ENCODE measurements around the gene XRCC4.

Gene XRCC4

DNA sequence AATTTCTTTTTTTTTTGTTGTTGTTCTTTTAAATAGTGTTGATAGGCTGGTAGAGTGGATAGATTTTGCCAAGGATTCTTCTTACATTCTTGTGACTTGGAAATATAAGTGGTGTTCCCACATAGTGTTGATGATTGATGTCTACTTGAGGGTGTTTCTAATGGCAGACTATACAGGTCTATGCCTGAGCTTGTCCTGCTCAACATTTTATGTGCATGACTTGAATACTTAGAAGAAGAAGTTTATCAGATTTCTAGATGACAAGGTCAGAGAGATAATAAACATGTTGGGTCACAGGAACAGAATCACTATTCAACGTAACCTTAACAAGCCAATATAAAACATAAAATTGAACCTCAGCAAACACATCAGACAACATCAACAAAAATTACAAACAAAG is 24.2 kb downstream of the XRCC4 start (continued):
- TF ChIP-seq, protein P1, sequence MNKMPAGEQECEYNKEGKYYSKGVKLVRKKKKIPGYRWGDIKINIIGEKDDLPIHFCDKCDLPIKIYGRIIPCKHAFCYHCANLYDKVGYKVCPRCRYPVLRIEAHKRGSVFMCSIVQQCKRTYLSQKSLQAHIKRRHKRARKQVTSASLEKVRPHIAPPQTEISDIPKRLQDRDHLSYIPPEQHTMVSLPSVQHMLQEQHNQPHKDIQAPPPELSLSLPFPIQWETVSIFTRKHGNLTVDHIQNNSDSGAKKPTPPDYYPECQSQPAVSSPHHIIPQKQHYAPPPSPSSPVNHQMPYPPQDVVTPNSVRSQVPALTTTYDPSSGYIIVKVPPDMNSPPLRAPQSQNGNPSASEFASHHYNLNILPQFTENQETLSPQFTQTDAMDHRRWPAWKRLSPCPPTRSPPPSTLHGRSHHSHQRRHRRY (tag by site-specific recombination; IDR thresholded peaks at IDR 0.05), result no peak
- TF ChIP-seq GFI1B (tag by site-specific recombination; IDR thresholded peaks at IDR 0.05) (no peak), TRIM28 (IDR thresholded peaks at IDR 0.05; ENCODE audit: borderline replicate concordance, low read length) (0 out of 2 replicates have a peak, but pooled peaks have one; percentile 33), GLI4 (tag by site-specific recombination; IDR thresholded peaks at IDR 0.05) (no peak), ZNF266 (tag by site-specific recombination; IDR thresholded peaks at IDR 0.05; ENCODE audit: low read depth) (no peak), ZNF521 (tag by site-specific recombination; IDR thresholded peaks at IDR 0.05) (no peak), MEIS1 (CRISPR knock-in tag; IDR thresholded peaks at IDR 0.05; ENCODE audit: borderline replicate concordance) (no peak), KLF7 (tag by site-specific recombination; IDR thresholded peaks at IDR 0.05; ENCODE audit: borderline replicate concordance) (no peak), ZNF544 (tag by site-specific recombination; IDR thresholded peaks at IDR 0.05) (no peak), ZNF404 (tag by site-specific recombination; IDR thresholded peaks at IDR 0.05) (no peak), ZNF214 (tag by site-specific recombination; IDR thresholded peaks at IDR 0.05; ENCODE audit: borderline replicate concordance) (no peak), YY1 (tag by site-specific recombination; IDR thresholded peaks at IDR 0.05) (no peak), EGR2 (tag by site-specific recombination; IDR thresholded peaks at IDR 0.05; ENCODE audit: low read depth) (no peak), ZNF157 (tag by site-specific recombination; IDR thresholded peaks at IDR 0.05) (no peak), ZNF132 (tag by site-specific recombination; IDR thresholded peaks at IDR 0.05; ENCODE audit: borderline replicate concordance) (no peak), OSR2 (tag by site-specific recombination; IDR thresholded peaks at IDR 0.05) (no peak), ZIC2 (tag by site-specific recombination; IDR thresholded peaks at IDR 0.05) (no peak), ZNF654 (tag by site-specific recombination; IDR thresholded peaks at IDR 0.05; ENCODE audit: low read depth) (no peak), ZNF23 (tag by site-specific recombination; IDR thresholded peaks at IDR 0.05; ENCODE audit: borderline replicate concordance) (no peak)
- TF ChIP-seq, protein P2, sequence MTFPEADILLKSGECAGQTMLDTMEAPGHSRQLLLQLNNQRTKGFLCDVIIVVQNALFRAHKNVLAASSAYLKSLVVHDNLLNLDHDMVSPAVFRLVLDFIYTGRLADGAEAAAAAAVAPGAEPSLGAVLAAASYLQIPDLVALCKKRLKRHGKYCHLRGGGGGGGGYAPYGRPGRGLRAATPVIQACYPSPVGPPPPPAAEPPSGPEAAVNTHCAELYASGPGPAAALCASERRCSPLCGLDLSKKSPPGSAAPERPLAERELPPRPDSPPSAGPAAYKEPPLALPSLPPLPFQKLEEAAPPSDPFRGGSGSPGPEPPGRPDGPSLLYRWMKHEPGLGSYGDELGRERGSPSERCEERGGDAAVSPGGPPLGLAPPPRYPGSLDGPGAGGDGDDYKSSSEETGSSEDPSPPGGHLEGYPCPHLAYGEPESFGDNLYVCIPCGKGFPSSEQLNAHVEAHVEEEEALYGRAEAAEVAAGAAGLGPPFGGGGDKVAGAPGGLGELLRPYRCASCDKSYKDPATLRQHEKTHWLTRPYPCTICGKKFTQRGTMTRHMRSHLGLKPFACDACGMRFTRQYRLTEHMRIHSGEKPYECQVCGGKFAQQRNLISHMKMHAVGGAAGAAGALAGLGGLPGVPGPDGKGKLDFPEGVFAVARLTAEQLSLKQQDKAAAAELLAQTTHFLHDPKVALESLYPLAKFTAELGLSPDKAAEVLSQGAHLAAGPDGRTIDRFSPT (tag by site-specific recombination; IDR thresholded peaks at IDR 0.05), result no peak
- TF ChIP-seq, protein P3, sequence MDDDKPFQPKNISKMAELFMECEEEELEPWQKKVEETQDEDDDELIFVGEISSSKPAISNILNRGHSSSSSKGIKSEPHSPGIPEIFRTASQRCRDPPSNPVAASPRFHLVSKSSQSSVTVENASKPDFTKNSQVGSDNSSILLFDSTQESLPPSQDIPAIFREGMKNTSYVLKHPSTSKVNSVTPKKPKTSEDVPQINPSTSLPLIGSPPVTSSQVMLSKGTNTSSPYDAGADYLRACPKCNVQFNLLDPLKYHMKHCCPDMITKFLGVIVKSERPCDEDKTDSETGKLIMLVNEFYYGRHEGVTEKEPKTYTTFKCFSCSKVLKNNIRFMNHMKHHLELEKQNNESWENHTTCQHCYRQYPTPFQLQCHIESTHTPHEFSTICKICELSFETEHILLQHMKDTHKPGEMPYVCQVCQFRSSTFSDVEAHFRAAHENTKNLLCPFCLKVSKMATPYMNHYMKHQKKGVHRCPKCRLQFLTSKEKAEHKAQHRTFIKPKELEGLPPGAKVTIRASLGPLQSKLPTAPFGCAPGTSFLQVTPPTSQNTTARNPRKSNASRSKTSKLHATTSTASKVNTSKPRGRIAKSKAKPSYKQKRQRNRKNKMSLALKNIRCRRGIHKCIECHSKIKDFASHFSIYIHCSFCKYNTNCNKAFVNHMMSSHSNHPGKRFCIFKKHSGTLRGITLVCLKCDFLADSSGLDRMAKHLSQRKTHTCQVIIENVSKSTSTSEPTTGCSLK (tag by site-specific recombination; IDR thresholded peaks at IDR 0.05), result no peak
- TF ChIP-seq, protein P4, sequence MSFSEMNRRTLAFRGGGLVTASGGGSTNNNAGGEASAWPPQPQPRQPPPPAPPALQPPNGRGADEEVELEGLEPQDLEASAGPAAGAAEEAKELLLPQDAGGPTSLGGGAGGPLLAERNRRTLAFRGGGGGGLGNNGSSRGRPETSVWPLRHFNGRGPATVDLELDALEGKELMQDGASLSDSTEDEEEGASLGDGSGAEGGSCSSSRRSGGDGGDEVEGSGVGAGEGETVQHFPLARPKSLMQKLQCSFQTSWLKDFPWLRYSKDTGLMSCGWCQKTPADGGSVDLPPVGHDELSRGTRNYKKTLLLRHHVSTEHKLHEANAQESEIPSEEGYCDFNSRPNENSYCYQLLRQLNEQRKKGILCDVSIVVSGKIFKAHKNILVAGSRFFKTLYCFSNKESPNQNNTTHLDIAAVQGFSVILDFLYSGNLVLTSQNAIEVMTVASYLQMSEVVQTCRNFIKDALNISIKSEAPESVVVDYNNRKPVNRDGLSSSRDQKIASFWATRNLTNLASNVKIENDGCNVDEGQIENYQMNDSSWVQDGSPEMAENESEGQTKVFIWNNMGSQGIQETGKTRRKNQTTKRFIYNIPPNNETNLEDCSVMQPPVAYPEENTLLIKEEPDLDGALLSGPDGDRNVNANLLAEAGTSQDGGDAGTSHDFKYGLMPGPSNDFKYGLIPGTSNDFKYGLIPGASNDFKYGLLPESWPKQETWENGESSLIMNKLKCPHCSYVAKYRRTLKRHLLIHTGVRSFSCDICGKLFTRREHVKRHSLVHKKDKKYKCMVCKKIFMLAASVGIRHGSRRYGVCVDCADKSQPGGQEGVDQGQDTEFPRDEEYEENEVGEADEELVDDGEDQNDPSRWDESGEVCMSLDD (tag by site-specific recombination; IDR thresholded peaks at IDR 0.05), result no peak
- TF ChIP-seq, protein P5, sequence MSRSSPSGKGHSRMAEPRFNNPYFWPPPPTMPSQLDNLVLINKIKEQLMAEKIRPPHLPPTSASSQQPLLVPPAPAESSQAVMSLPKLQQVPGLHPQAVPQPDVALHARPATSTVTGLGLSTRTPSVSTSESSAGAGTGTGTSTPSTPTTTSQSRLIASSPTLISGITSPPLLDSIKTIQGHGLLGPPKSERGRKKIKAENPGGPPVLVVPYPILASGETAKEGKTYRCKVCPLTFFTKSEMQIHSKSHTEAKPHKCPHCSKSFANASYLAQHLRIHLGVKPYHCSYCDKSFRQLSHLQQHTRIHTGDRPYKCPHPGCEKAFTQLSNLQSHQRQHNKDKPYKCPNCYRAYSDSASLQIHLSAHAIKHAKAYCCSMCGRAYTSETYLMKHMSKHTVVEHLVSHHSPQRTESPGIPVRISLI (tag by site-specific recombination; IDR thresholded peaks at IDR 0.05), result no peak
- TF ChIP-seq, protein P6, sequence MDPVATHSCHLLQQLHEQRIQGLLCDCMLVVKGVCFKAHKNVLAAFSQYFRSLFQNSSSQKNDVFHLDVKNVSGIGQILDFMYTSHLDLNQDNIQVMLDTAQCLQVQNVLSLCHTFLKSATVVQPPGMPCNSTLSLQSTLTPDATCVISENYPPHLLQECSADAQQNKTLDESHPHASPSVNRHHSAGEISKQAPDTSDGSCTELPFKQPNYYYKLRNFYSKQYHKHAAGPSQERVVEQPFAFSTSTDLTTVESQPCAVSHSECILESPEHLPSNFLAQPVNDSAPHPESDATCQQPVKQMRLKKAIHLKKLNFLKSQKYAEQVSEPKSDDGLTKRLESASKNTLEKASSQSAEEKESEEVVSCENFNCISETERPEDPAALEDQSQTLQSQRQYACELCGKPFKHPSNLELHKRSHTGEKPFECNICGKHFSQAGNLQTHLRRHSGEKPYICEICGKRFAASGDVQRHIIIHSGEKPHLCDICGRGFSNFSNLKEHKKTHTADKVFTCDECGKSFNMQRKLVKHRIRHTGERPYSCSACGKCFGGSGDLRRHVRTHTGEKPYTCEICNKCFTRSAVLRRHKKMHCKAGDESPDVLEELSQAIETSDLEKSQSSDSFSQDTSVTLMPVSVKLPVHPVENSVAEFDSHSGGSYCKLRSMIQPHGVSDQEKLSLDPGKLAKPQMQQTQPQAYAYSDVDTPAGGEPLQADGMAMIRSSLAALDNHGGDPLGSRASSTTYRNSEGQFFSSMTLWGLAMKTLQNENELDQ (tag by site-specific recombination; IDR thresholded peaks at IDR 0.05; ENCODE audit: low read depth), result no peak
- TF ChIP-seq, protein P7, sequence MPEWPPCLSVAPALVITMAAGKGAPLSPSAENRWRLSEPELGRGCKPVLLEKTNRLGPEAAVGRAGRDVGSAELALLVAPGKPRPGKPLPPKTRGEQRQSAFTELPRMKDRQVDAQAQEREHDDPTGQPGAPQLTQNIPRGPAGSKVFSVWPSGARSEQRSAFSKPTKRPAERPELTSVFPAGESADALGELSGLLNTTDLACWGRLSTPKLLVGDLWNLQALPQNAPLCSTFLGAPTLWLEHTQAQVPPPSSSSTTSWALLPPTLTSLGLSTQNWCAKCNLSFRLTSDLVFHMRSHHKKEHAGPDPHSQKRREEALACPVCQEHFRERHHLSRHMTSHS (tag by site-specific recombination; IDR thresholded peaks at IDR 0.05), result no peak
- TF ChIP-seq, protein P8, sequence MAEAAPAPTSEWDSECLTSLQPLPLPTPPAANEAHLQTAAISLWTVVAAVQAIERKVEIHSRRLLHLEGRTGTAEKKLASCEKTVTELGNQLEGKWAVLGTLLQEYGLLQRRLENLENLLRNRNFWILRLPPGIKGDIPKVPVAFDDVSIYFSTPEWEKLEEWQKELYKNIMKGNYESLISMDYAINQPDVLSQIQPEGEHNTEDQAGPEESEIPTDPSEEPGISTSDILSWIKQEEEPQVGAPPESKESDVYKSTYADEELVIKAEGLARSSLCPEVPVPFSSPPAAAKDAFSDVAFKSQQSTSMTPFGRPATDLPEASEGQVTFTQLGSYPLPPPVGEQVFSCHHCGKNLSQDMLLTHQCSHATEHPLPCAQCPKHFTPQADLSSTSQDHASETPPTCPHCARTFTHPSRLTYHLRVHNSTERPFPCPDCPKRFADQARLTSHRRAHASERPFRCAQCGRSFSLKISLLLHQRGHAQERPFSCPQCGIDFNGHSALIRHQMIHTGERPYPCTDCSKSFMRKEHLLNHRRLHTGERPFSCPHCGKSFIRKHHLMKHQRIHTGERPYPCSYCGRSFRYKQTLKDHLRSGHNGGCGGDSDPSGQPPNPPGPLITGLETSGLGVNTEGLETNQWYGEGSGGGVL (tag by site-specific recombination; IDR thresholded peaks at IDR 0.05), result no peak
